NCI-H2029 treated with DMSO at 0.1 percent for 48 hours (cell line): ENCODE results near the gene HDAC4.

ENCODE experiments used
- DNase-seq: peaks from one replicate; lab custom pipeline; 2025; lab: John Stamatoyannopoulos, UW

HDAC4 gene

DNA sequence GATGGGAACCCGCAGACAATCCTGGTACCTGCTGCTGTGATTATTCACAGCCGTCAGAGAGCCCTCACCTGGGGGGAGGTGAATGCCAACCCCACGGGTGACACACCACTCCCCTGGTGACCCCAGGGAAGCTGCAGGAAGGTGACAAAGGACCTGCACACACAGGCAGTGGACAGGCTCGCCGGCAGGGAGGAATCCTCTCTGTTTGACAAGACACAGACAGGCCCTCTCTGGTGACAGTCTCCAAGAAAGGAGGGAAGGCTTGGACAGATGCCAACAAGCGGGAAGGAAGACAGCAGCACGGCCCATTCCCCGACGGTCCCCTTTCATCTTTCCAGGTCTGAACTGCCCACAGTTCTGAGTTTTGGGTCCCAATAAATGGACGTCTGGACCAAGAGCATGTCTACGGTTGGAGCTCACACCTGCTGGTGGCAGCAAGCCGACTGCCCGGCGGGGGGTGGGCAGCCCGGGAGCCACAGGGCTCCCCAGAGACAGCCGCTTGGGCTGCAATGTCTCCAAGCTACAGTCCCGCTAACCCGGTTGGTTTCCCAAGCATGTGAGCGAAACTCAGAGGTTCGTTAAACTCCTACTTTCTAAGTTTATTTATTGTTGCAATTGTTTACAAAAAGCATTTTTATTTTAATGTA, 31.8 kb downstream of the HDAC4 start:
- DNase-seq, result no peak

DNA sequence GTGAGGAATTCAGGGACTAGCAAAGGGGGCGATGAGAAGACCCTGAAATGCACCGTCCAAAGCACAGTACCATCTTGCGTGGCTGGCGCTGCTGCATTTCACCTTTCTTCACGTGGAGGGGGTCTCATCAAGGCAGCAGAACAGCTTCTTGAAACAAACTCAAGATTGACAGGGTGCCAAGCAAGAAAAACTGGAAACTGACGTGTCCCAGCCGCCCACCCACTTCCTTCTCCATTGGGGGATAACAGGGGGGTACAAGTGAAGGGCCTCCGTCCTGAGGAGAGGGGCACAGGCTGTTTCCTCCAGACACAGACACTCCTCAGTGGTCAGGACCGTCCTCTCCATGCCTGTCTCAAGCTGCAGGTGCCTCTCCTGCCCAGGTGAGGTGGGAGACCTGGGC, 32.5 kb downstream of the HDAC4 start:
- no peak for DNase-seq

DNA sequence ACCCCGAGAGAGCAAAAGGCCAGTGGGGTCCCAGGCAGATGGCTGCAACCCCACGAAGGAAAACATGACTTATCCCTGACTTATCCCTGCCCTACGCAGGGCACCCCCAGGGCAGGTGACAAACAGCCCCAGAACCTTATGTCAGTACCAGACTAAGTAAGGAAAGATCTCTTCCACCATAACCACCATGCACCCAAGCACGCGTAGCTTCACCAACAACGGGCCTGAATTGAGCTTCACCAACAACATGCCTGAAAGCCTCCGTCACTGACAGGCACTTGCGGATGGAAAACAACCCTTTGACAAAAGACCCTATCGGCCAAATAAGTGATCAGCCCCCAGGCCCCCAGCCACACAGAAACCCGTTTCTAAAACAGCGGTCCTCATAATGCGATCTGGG, 34.1 kb downstream of the HDAC4 start:
- no peak for DNase-seq

DNA sequence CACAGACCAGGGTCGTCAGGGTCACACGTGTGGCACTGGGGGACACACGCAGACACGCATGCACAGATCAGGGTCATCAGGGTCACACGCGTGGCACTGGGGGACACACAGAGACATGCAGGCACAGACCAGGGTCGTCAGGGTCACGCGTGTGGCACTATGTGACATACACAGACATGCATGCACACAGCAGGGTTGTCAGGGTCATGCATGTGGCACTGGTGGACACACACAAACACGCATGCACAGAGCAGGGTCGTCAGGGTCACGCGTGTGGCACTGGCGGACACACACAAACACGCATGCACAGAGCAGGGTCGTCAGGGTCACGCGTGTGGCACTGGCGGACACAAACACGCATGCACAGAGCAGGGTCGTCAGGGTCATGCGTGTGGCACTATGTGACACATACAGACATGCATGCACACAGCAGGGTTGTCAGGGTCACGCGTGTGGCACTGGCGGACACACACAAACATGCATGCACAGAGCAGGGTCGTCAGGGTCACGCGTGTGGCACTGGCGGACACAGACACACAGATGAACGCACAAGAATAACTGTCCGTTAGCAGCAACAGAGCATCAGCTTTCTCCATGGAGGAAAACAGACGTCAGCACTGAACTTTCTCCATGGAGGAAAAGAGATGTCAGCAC, 34.9 kb downstream of the HDAC4 start:
- no peak for DNase-seq

DNA sequence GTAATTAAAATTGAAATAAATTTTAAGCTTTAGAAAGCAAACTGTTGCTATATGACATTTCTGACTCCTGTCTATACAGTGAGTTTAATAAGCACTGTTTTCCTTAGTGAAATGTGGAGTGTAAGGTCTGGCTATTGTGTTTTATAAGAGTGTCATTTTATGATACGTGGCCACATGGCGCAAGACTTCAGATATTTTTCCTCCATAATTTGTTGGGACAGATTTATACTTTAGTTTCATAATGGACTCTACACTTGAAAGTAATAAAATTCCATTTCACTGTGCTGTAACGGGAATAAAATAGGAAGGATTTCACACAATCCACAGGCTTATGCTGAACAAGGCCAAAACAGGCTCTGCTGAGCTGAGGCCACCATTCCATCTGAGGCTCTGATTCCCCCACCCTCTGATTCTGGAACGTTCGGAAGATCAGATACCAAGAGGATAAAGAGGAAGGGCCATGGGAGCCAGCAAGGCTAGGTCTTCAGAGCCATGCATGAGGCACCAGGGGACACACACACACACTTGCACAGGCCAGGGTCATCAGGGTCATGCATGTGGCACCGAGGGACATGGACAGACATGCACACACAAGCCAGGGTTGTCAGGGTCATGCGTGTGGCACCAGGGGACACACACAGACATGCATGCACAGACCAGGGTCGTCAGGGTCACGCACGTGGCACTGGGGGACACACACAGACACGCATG, 35.6 kb downstream of the HDAC4 start:
- DNase-seq, result no peak

DNA sequence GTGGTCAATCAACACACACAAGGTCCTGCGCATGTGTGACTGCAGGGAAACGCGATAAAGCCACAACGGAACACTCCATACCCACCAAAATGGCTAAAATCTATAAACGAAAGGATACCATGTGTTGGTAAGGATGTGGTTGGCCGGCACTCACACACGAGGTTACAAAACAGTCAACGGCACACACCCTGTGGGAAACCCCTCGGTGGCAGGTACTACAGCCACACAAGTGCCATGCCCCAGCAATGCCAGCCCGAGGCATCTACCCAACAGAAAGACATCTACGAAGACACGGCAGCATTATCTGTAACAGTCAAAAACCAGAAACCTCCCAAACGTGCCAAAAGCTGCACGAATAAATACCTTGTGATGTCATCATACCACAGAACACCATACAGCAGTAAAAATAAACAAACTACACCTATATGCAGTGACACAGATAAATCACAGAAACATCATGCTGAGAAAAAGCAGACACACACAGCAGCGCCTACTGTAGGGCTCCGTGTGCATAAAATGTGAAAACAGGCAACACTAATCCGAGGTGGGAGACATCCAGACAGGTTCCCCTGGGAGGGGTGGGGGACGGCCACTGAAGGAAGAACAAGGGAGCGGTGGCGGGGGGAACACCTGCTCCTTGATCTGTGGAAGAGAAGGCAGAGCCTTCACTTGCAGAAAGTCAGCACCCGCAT, 36.7 kb downstream of the HDAC4 start:
- no peak for DNase-seq

DNA sequence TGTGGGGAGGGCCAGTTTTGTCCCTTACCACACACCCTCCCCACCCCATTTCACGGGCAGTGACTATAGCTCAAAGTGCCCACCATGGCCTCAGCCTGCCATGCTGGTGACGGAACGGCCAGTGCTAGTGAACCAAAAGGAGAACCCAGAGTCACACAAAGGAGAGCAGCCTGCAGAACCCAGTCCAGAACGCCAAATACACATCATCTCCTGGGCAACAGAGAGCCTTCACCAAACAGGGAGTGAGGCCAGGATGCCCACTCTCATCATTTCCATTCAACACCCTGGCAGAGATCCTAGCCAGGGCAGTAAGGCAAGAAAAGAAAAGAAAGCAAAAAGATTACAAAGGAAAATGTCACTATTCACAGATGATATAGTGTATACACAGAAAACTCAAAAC, 38.3 kb downstream of the HDAC4 start:
- DNase-seq, result no peak

DNA sequence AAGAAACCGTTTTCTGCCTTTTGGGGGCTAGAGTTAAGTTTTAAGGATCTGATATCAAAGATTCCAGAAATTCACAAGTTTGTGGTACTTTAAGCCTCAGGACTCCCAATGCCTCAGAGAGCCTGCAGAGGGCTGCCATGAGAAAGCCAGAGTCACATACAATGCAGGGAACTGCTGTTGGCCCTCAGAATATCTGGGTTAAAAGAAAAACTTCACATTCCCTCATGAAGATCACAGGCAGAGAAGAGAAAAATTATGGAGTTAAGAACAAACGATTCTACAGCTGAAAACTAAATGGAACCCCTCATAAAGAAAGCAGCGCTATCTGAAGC, 39.5 kb downstream of the HDAC4 start:
- no peak for DNase-seq

DNA sequence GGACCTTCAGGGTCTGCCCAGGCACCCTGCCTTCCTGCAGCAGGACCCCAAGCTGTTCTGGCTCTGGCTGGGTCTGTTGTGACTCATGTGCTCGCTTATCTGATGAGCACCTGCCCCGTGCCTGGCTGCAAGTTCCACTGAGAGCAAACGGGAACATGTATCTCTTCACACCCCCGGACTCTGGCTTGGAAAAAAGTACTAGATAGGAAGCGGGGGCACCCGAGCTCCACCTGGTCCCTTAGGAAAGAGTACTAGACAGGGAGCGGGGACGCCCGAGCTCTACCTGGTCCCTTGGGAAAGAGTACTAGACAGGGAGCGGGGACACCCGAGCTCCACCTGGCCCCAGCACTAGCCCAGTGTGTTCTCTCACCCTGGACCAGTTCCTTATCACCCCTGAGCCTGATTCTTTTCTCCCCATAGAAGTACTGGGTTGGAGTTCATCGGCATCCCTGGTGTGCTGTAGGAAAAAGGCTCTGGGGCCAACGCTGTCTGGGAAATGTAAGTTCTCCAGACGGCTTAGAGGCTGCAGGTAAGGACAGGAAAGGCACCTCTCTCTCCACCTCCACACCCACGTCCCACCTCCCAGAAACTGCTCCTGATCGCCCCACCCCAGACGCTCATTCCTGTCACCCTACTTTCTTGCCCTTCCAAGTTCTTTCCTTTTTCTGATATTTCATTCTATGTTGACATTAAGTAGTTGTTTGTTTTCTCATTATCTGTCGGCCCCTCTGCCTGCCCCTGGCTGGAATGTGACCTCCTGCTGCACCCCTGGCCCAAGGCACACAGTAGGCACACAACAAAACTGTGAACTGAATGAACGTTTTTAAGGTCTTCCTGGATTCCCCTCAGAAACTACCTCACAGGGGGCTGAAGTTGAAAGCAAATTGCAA, 40.2 kb downstream of the HDAC4 start:
- DNase-seq, result no peak

DNA sequence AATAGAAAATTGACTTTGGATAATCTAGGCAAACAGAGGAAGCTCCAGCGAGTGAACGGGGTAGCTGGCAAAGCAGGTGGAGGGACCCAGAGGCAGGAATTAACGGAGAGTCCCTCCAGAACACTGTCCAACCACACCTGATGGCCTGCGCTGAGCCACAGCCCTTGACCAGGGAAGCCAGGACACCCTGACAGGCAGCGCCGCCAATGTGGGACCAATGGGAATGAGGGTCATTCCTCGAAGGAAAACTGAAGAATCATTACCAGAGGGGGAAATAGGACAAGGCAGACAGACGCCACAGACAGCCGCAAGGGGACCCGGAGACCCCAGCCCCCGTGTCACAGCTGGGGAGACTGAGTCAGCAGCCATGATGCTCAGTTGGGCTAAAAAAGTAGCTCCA, 40.8 kb downstream of the HDAC4 start:
- DNase-seq, result no peak

DNA sequence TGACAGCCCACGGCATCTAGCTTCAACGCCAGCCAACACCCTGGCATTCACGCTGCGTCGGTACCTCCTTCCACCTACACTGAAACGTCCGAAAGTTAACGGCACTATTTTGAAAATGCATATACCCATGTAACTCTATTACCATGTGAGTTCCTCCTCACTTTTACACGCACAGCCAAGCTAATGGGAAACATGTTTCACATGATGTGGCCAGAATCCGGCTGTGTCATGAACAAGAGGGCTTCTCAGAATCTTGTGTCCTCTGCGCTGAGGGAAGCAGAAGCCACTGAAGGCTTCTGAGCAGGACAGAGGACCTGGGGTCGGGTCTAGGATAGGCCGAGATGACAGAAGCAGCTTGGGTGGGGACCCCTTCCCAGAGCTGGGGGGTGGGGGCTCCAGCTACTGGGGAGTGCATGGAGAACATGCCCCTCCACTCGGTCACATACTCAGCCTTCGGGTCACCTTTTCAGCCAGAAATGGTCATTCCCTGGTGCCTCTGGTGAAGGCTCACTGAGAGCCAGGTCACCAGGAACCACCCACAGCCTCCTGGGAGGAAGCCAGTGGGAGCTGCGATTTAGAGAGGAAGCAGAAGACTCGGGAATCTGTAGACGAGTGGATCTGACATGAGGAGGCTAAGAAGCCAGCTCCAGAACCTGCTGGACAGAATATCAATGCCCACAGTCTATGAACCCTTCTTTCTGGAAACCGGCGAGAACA, 41.5 kb downstream of the HDAC4 start:
- no peak for DNase-seq

DNA sequence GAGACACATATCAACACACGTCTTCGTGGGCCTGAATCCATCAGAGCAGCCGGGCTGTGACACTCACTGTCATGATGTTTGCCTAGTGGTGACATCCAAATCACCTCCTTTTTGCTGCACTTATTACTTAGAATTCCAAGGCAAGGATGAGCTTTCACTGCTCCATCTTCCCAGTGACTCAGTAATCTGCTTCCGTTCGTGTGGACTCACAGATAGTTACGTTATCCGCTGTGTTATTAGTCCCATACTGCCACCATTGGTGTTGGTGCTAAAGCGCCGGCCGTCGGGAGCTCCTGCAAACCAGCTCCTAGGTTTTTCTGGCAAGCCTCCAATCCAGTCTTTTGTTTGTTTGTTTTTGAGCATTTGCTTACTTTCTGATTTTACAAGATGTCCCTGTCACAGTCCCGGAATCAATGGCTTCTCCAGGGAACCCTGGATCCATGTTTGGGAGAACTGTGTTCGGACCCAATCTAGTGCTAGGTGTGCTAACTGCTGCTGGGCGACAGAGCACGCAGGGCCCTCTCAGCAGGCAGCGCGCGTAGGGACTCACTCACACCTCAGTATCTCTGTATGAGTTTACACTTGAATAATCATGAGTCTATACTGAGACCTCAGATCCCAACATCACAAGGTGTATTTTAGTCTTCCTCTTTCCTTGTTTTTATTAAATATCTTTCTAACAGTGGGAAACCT, 42.6 kb downstream of the HDAC4 start:
- peak; percentile 25 for DNase-seq

DNA sequence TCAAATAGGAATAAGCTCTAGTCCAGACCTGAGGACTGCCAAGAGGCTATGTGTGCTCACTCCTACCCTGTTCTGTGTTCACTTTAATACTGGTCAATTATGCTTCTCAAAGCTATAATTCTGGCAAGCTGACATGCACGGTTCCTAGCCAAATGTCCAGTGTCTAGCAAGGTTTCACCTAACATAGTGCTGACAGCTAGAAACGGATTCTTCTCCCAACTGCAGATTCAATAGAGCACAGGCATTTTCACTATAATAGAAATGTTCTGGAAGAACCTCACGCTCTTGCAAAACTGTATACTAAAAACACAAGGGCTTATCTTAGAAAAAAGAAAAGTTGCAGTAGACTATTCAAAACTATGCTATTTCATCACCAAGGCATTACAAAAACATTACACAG, 45.1 kb downstream of the HDAC4 start:
- no peak for DNase-seq

DNA sequence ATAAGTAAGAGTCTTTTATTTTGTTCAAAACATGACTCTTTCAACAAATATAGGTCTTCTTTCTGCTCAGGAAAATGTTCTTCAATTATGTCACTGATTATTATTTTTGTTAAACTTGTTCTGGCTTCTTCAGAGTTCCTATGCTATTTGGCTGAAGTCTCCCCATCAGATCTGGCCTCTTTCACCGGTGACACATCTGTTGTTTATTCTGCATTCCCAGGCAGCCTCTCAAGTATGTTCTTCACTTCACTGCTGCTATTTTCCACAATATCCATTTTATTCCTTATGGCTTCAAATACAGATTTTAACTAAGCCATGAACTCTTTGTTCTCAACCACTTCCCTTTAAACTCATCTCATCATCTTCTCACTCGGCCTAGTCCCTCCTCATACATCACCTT, 45.7 kb downstream of the HDAC4 start:
- DNase-seq, result no peak

DNA sequence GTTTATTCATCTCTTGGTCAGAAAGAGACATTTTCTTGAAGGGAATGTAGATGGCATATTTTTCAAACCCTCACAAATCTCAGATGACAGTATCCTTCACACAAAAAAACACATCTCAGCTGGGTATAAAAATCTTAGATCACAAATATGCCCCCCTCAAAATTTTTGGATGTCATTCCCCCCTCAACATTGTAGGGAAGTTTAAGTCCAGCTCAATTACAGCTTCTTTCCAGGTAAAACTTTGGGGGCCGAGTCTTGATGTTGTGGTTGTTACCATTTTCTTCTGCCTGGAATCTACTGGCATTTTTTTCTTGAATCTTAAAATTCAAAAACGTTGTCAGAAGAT, 46.1 kb downstream of the HDAC4 start:
- DNase-seq, result no peak

DNA sequence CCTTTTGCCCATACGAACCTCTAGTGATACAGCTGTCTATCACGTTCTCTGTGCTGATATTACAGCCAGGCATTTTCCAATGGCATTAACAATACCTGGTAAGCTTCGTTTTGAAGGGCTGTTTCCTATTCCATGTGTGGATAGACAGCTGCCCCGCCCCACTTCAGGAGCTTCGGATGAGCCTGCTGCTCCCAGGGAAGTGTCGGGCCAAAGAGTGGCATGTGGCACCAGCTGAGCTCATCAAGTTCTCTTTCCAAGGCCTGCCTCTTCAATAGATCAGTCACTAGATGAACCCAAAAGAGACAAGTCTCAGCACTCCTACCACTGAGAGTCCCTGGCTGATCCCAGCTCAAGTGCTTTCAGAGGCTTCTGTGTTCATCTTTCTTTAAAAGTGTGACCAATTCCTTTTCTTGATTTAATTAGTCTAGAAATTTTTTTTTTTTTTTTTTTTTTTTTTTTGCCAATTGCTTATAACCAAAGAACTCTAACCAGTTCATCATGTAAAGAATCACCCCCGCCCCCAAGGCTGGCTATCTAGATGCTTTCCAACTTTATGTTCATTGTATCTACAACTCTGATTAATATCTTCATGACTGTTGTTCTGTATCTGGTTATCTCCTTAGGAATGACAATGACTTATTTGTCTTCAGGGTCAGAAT, 46.6 kb downstream of the HDAC4 start:
- no peak for DNase-seq

DNA sequence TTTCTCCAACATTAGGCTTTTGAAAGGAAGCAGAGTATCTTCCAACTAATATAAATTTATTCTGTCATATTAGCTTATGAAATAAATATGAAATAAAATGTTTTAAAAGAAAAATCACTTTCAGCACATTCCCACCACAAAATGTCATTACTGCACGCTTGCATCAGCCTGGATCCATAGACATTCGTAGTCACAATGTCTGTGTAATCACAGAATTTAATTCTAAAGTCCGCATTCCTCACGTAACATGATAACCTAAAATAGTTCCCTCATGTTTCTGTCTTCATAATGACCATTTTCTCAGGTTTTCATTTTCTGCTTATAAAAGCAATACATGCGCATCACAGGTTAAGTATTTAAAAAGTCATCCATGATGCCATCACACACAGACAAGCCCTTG, 47.1 kb downstream of the HDAC4 start:
- no peak for DNase-seq

DNA sequence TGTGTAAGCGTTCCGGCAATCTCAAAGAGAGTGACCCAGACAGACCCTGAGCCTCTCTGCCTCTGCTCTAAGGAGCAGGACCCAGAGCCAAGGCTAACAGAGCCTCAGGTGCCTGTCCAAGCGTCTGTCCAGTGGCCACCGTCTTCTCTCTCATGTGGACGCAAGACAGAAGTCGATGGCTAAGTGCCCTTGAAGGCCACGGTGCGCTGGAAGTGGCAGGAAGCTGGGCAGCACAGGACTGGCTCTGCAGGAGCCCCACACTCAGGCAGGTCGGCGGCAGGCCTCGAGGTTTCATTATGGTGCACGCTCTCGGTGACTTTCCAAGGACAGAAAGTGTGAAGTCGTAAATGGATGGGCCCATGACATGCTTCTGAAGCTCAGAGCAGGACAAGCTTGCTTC, 49.1 kb downstream of the HDAC4 start:
- DNase-seq, result no peak

DNA sequence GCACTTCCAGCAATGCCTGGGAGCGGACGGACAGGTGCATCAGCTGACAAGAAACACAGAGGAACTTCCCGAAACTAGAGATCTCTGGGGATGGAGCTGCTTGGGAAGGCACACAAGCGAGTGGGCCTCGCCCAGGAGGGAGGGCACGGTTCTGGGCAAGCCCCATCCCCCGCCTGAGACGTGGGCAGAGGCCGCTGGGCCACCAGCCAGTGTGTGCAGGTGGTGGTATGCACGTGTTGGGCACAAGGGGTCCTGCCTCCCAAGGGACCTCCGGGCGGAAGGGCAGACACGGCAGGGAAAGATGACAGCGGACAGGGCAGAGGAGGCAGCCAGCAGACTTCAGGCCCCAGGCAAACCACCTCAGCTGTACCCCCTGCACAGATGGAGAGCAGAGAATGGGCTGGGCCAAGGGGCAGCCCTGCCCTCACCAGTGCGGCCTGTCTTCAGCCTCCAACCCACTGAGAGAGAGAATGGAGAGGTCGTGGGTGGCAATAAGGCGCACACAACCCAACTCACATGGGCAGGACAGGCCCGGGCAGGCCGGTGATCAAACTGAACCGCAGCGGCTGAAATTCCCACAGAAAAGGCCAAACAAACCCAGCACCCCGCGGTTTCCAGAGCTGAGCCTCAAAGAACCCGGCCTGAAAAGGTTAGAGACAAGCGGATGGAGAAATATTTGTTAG, 51.2 kb downstream of the HDAC4 start:
- no peak for DNase-seq
